GM18519 (cell line): Measurements from ENCODE around the gene ICA1L.
"Not testable (repeated sequence)": the region's sequence is repeated elsewhere in the genome, so short reads cannot be mapped to it uniquely, and the experiment has no call there.

Experiments used
- ATAC-seq: cut with Tn5 transposase; IDR thresholded peaks from one replicate; pipeline ENCODE4 v1.9.1; 2021; ENCODE audit warnings: mild to moderate bottlenecking, moderate library complexity; ENCODE audit not compliant: unreplicated experiment, low FRiP score

The ICA1L gene

GRCh38 chr2:202848813-202849212 lies 22.8 kb downstream of the ICA1L start:
- no peak for ATAC-seq

GRCh38 chr2:202847693-202848524 lies 23.7 kb downstream of the ICA1L start:
- no peak for ATAC-seq

GRCh38 chr2:202844656-202845055 lies 26.9 kb downstream of the ICA1L start:
- no peak for ATAC-seq

- no peak for ATAC-seq
Observed at GRCh38 chr2:202842690-202843089, 28.9 kb downstream of the ICA1L start.

- no peak for ATAC-seq
Observed at GRCh38 chr2:202841090-202841867, 30.3 kb downstream of the ICA1L start.

GRCh38 chr2:202831242-202832220 lies 40.0 kb downstream of the ICA1L start:
- no peak for ATAC-seq

- no peak for ATAC-seq
Observed at GRCh38 chr2:202824901-202825300, 46.7 kb downstream of the ICA1L start.

GRCh38 chr2:202822411-202822810 lies 49.2 kb downstream of the ICA1L start:
- no peak for ATAC-seq

GRCh38 chr2:202821206-202822160 lies 50.1 kb downstream of the ICA1L start:
- no peak for ATAC-seq

- ATAC-seq: no peak
Observed at GRCh38 chr2:202818321-202818720, 53.2 kb downstream of the ICA1L start.

- ATAC-seq: no peak
Observed at GRCh38 chr2:202817771-202818170, 53.8 kb downstream of the ICA1L start.

- no peak for ATAC-seq
Observed at GRCh38 chr2:202815548-202816360, 55.8 kb downstream of the ICA1L start.

- ATAC-seq: no peak
Observed at GRCh38 chr2:202814226-202814625, 57.3 kb downstream of the ICA1L start.

- no peak for ATAC-seq
Observed at GRCh38 chr2:202813387-202813786, 58.2 kb downstream of the ICA1L start.

- ATAC-seq: no peak
Observed at GRCh38 chr2:202808754-202809153, 62.8 kb downstream of the ICA1L start.

GRCh38 chr2:202807431-202808138 lies 64.0 kb downstream of the ICA1L start:
- ATAC-seq: not testable (repeated sequence)

- ATAC-seq: not testable (repeated sequence)
Observed at GRCh38 chr2:202805911-202806310, 65.7 kb downstream of the ICA1L start.

GRCh38 chr2:202797944-202798343 lies 73.6 kb downstream of the ICA1L start:
- ATAC-seq: no peak
